SK-N-SH treated with all-trans-retinoic acid at 6 μM for 48 hours (cell line): Measurements from ENCODE around the gene HTR1D.

Experiments used
- TF ChIP-seq, protein P1 (sequence below): fragments of 250-450 bp; sonication (Bioruptor Pico); IDR thresholded peaks from 2 replicates; pipeline ENCODE4 v1.5.1; 2021; ENCODE audit warnings: mild to moderate bottlenecking, moderate library complexity
- TF ChIP-seq, protein P2 (sequence below): fragments of 250-450 bp; sonication (Bioruptor Pico); IDR thresholded peaks from 2 replicates; pipeline ENCODE4 v1.8.0; 2020; ENCODE audit warnings: mild to moderate bottlenecking, moderate library complexity, borderline replicate concordance

DNA sequence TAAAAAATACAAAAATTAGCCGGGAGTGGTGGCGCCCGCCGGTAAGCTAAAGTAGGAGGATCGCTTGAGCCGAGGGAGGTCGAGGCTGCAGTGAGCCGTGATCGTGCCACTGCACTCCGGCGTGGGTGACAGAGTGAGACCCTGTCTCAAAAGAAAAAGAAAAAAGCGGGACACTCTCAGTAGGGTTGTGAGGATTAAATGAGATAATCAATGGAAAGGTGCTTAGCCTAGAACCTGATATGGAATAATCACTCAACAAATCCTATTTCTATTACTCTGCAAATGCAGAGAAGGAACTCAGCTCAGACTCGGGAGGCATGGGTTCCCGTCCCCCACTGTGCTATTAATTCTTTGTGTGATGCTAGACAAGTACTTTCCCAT, 48.1 kb downstream of the HTR1D start:
- TF ChIP-seq, protein P1, sequence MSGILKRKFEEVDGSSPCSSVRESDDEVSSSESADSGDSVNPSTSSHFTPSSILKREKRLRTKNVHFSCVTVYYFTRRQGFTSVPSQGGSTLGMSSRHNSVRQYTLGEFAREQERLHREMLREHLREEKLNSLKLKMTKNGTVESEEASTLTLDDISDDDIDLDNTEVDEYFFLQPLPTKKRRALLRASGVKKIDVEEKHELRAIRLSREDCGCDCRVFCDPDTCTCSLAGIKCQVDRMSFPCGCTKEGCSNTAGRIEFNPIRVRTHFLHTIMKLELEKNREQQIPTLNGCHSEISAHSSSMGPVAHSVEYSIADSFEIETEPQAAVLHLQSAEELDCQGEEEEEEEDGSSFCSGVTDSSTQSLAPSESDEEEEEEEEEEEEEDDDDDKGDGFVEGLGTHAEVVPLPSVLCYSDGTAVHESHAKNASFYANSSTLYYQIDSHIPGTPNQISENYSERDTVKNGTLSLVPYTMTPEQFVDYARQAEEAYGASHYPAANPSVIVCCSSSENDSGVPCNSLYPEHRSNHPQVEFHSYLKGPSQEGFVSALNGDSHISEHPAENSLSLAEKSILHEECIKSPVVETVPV (CRISPR knock-in tag) = no peak
- TF ChIP-seq, protein P2, sequence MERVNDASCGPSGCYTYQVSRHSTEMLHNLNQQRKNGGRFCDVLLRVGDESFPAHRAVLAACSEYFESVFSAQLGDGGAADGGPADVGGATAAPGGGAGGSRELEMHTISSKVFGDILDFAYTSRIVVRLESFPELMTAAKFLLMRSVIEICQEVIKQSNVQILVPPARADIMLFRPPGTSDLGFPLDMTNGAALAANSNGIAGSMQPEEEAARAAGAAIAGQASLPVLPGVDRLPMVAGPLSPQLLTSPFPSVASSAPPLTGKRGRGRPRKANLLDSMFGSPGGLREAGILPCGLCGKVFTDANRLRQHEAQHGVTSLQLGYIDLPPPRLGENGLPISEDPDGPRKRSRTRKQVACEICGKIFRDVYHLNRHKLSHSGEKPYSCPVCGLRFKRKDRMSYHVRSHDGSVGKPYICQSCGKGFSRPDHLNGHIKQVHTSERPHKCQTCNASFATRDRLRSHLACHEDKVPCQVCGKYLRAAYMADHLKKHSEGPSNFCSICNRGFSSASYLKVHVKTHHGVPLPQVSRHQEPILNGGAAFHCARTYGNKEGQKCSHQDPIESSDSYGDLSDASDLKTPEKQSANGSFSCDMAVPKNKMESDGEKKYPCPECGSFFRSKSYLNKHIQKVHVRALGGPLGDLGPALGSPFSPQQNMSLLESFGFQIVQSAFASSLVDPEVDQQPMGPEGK (CRISPR knock-in tag) = no peak
